Lower leg skin (tissue), 3 donors: Measurements from ENCODE around the gene DDX47.

ENCODE experiments used
- CTCF ChIP-seq, 3 donors: fragments of 450-650 bp; IDR thresholded peaks; one replicate each; pipeline ENCODE4 v1.5.1; 2016; ENCODE audit warnings: antibody characterized with exemption in 3 of 3, mild to moderate bottlenecking in 3 of 3, moderate library complexity in 2 of 3
- POLR2A ChIP-seq, 2 donors: fragments of 450-650 bp; IDR thresholded peaks; one replicate each; pipeline ENCODE4 v1.6.1; 2016 to 2017; ENCODE audit warnings: antibody characterized with exemption in 2 of 2, mild to moderate bottlenecking in 1 of 2, moderate library complexity in 1 of 2

- TF ChIP-seq CTCF (IDR thresholded peaks at IDR 0.05) (no peak), POLR2A (IDR thresholded peaks at IDR 0.05) (no peak)
These were observed 36.1 kb upstream of the DDX47 start for GRCh38 chr12:12777092-12777491.
